Suprapubic skin (tissue), 4 donors: ENCODE data around the gene CNTROB. TPM values are rescaled to one million over a fixed set of nuclear protein-coding genes. Genes with fewer than 3 reads are reported as not detected.

ENCODE experiments used
- DNase-seq, 2 donors: peaks; one replicate each; pipeline ENCODE4 v3.0.0-alpha.2; 2019; ENCODE audit warnings: low spot score in 2 of 2
- H3K27ac ChIP-seq: fragments of 200-600 bp; sonication (generic); one replicate; pipeline ENCODE4 v1.5.1; 2019
- H3K27me3 ChIP-seq: fragments of 200-600 bp; sonication (generic); one replicate; pipeline ENCODE4 v1.5.1; 2019
- H3K36me3 ChIP-seq: fragments of 200-600 bp; sonication (generic); one replicate; pipeline ENCODE4 v1.5.1; 2019
- H3K4me1 ChIP-seq: fragments of 200-600 bp; sonication (generic); one replicate; pipeline ENCODE4 v1.5.1; 2019
- H3K4me3 ChIP-seq: fragments of 200-600 bp; sonication (generic); one replicate; pipeline ENCODE4 v1.5.1; 2019; ENCODE audit warnings: mild to moderate bottlenecking
- H3K9me3 ChIP-seq: fragments of 200-600 bp; sonication (generic); one replicate; pipeline ENCODE4 v1.5.1; 2019
- EP300 ChIP-seq: sonication (generic); formaldehyde crosslinking; IDR thresholded peaks from one replicate; pipeline ENCODE4 v1.6.1; 2017; ENCODE audit warnings: antibody characterized with exemption
- POLR2A ChIP-seq, 2 donors: fragments of 450-650 bp; IDR thresholded peaks; one replicate each; pipeline ENCODE4 v1.6.1; 2017; ENCODE audit warnings: antibody characterized with exemption in 2 of 2, mild to moderate bottlenecking in 2 of 2, moderate library complexity in 2 of 2
- POLR2AphosphoS5 ChIP-seq, 3 donors: sonication (generic); formaldehyde crosslinking; IDR thresholded peaks; one replicate each; pipeline ENCODE4 v1.6.1; 2017; ENCODE audit warnings: antibody characterized with exemption in 3 of 3
- WGBS: methylation state at CpG from one replicate; pipeline ENCODE4 v1.1.5; 2018; 5-methylcytosine and 5-hydroxymethylcytosine counted together
- total RNA-seq, 4 donors: library from RNA; depleted of rRNA; stranded (reverse); fragments of >200 nt; gene quantifications; one replicate each; pipeline ENCODE4 v1.1.0, GENCODE V29; 2016
- TF ChIP-seq, protein P1 (sequence below), 2 donors: fragments of 200-600 bp in 1 of 2; fragments of 450-650 bp in 1 of 2; sonication (generic) in 1 of 2; IDR thresholded peaks; one replicate each; pipeline ENCODE4 v1.5.1; 2016 to 2019; ENCODE audit warnings: antibody characterized with exemption in 2 of 2, mild to moderate bottlenecking in 1 of 2, moderate library complexity in 1 of 2

CNTROB gene
- total RNA-seq, 4 donors from 2014 or later, result 23.7 to 57.0 (median 30.8) TPM

DNA sequence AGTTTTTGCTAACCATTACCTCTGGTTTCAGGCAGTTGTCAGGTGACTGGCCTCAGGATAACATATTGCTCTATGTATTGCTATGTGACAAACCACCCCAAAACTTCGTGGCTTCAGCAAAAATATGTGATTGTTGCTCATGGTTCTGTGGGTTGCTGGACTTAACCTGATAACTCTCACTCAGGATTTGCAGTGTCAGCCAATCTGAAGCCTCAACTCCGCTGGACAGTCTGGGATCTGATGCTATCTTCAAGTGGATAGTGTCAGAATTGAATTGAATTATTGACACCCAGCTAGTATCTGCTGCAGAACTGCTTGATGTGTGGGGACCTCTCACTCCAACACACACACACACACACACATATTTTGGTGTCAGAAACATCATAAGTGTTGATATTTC is 35.7 kb downstream of the CNTROB start:
- H3K4me1 ChIP-seq, result peaks cover 4% of the 10 kb centered on the region
- no peak for DNase-seq
- H3K4me3 ChIP-seq, result no peak overlapping the region
- no peaks in the 10 kb centered on the region for H3K9me3 ChIP-seq
- H3K36me3 ChIP-seq, result no peaks in the 10 kb centered on the region
- no peak overlapping the region for H3K27ac ChIP-seq
- 46% methylated on average over 2 of the region's 2 CpGs for WGBS
- no peaks in the 10 kb centered on the region for H3K27me3 ChIP-seq
- no peak for TF ChIP-seq EP300
- TF ChIP-seq, protein P1, sequence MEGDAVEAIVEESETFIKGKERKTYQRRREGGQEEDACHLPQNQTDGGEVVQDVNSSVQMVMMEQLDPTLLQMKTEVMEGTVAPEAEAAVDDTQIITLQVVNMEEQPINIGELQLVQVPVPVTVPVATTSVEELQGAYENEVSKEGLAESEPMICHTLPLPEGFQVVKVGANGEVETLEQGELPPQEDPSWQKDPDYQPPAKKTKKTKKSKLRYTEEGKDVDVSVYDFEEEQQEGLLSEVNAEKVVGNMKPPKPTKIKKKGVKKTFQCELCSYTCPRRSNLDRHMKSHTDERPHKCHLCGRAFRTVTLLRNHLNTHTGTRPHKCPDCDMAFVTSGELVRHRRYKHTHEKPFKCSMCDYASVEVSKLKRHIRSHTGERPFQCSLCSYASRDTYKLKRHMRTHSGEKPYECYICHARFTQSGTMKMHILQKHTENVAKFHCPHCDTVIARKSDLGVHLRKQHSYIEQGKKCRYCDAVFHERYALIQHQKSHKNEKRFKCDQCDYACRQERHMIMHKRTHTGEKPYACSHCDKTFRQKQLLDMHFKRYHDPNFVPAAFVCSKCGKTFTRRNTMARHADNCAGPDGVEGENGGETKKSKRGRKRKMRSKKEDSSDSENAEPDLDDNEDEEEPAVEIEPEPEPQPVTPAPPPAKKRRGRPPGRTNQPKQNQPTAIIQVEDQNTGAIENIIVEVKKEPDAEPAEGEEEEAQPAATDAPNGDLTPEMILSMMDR (IDR thresholded peaks at IDR 0.05), result no peak
- TF ChIP-seq POLR2AphosphoS5 (IDR thresholded peaks at IDR 0.05), result no peak
- no peak for TF ChIP-seq POLR2A (IDR thresholded peaks at IDR 0.05)

DNA sequence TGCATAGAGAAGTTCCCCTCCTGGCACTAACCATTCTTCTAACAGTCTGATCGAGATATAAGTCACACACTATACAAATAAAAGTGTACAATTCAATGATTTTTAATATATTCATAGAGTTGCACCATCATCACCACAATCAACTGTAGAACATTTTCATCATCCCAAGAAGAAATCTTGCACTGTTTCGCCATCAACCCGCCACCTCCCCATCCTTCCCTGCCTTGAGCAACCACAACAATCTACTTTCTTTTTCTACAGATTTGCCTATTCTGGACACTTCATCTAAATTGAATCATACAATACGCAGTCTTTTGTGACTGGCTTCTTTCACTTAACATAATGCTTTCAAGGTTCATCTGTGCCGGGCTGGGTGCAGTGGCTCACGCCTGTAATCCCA is 37.4 kb downstream of the CNTROB start:
- no peak for DNase-seq
- H3K27me3 ChIP-seq, result no peaks in the 10 kb centered on the region
- WGBS, result 83% methylated on average over 6 of the region's 6 CpGs
- H3K4me1 ChIP-seq, result peaks cover 4% of the 10 kb centered on the region
- no peaks in the 10 kb centered on the region for H3K9me3 ChIP-seq
- H3K36me3 ChIP-seq, result no peaks in the 10 kb centered on the region
- H3K27ac ChIP-seq, result no peak overlapping the region
- no peak overlapping the region for H3K4me3 ChIP-seq
- TF ChIP-seq, protein P1 (IDR thresholded peaks at IDR 0.05), result no peak
- TF ChIP-seq POLR2AphosphoS5 (IDR thresholded peaks at IDR 0.05), result no peak
- TF ChIP-seq EP300, result no peak
- no peak for TF ChIP-seq POLR2A (IDR thresholded peaks at IDR 0.05)

DNA sequence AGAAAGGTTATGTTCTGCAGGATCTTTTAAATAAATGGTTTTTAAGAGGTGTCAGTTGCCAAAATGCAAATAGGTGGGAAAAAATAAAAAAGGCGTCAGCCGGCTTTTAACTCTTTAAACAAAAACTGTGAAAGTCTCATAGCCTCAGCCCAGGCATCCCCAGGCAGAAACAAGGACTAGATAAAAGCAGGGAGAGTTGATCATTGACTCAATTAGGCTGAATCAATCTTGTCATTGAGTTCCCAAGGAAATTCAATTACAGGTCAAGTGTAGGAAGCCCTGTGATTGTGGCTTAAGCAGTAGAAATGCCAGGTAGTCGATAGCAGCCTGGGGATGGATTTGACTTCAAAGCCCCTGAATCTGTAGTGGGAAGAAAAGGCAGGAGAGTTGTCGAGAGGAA is 39.6 kb downstream of the CNTROB start:
- WGBS, result 64% methylated on average over 4 of the region's 4 CpGs
- Histone ChIP-seq H3K36me3 (no peaks in the 10 kb centered on the region), H3K4me3 (no peak overlapping the region)

DNA sequence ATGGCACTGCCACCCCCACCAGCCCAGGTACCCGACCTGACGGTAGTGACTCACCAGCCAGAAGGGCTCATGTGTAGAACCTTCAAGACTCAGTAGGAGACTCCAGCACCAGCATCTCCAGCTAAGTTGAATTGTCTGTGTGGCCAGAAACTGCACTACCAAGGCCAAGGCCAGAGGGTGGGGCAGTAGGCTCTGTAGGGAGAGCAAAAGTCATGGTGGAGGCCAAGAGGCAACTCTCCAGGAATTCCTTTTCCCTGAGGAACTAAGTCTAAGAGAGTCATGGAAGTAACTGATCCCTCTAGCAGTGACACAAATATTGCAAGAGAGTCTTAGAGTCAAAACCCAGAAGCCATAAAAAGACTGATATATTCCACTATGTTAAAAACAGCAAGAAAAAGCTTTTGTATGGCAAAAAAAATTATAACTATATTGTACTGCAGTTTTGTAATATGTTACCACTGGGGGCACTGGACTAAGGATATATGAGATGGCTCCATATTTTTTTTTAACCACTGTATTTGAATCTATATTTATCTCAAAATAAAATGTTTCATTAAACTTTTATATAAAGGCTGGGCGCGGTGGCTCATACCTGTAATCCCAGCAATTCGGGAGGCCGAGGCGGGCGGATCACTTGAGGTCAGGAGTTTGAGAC is 40.3 kb downstream of the CNTROB start:
- Histone ChIP-seq H3K27me3 (no peaks in the 10 kb centered on the region), H3K9me3 (peaks cover 5% of the 10 kb centered on the region), H3K27ac (no peak overlapping the region), H3K4me1 (peaks cover 4% of the 10 kb centered on the region), H3K36me3 (no peaks in the 10 kb centered on the region), H3K4me3 (no peak overlapping the region)
- DNase-seq, result no peak
- TF ChIP-seq POLR2A (IDR thresholded peaks at IDR 0.05), result no peak
- no peak for TF ChIP-seq POLR2AphosphoS5 (IDR thresholded peaks at IDR 0.05)
- WGBS, result 92% methylated on average over 8 of the region's 8 CpGs

More for the DNA sequence above, 39.6 kb downstream of the CNTROB start:
- H3K27ac ChIP-seq, result no peak overlapping the region
- TF ChIP-seq EP300, result no peak
- no peak for TF ChIP-seq POLR2A (IDR thresholded peaks at IDR 0.05)
- TF ChIP-seq, protein P1 (IDR thresholded peaks at IDR 0.05), result no peak
- no peak for TF ChIP-seq POLR2AphosphoS5 (IDR thresholded peaks at IDR 0.05)
- H3K9me3 ChIP-seq, result peaks cover 5% of the 10 kb centered on the region
- no peak for DNase-seq
- H3K4me1 ChIP-seq, result peaks cover 4% of the 10 kb centered on the region
- no peaks in the 10 kb centered on the region for H3K27me3 ChIP-seq

DNA sequence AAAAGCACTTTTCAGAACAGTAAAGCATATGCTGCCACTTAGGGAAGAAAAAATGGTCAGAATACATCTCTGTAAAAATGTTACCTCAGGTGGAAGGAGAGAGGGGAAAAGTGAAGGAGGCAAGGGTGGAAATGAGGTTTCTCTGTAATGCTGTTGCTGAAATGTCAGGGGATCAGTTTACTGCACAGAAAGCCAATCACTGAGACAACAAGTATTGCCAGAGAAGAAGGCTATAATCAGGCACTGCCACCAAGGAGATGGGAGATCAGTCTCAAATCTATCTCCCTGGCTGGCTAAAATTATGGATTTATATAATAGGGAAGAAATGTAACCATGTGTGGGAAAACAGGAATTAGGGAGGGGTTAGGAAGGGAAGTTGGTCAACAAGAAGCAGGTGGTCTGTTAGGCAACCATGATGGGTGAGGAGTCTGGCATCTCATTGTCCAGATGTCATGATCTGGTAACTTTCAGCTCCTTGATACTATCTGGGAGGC is 42.7 kb downstream of the CNTROB start:
- H3K27me3 ChIP-seq, result no peaks in the 10 kb centered on the region
- peaks cover 4% of the 10 kb centered on the region for H3K4me1 ChIP-seq
- H3K36me3 ChIP-seq, result no peaks in the 10 kb centered on the region
- no peak overlapping the region for H3K27ac ChIP-seq
- H3K4me3 ChIP-seq, result no peak overlapping the region
- TF ChIP-seq POLR2A (IDR thresholded peaks at IDR 0.05), result no peak
- no peak for DNase-seq
- H3K9me3 ChIP-seq, result peaks cover 5% of the 10 kb centered on the region

DNA sequence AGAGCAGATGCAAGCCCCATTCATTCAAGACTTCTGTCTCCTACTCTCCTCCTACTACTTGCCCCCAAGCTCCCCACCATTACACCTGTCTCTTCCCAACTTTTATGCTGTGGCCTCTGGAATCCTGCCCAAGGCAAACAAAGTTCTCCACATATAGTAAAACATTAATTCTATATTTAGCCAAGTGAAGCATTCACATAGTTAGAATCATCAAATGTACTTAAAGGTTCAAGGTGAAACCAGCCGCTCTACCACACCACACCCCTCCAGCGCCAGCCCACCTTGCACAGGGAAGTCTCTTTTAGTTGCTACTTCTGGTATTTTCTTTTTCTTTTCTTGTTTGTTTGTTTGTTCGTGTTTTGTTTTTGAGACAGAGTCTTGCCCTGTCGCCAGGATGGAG is 45.0 kb downstream of the CNTROB start:
- Histone ChIP-seq H3K27ac (no peak overlapping the region), H3K36me3 (no peaks in the 10 kb centered on the region), H3K4me1 (peaks cover 2% of the 10 kb centered on the region), H3K4me3 (no peak overlapping the region), H3K9me3 (peaks cover 5% of the 10 kb centered on the region), H3K27me3 (no peaks in the 10 kb centered on the region)
- no peak for DNase-seq
- no peak for TF ChIP-seq POLR2A (IDR thresholded peaks at IDR 0.05)
- WGBS, result 87% methylated on average over 4 of the region's 4 CpGs

DNA sequence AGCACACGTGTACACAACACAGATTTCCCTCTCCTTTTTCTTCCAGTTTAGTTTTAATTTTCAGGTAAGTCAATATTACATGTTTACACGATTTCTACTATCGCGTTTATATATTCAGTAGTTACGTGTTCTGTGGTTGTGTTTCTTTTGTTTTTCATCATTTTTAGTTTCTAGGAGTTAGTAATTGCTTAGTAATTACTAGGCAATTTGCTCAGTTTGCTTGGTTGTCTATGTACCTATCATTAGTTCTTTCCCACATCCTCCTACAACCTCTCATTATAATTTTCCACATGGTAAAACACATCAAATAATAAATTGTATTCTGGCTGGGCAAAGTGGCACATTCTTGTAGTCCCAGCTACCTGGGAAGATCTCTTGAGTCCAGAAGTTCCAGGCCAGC is 45.8 kb downstream of the CNTROB start:
- Histone ChIP-seq H3K27me3 (no peaks in the 10 kb centered on the region), H3K4me3 (no peak overlapping the region), H3K9me3 (peaks cover 5% of the 10 kb centered on the region), H3K27ac (no peak overlapping the region), H3K36me3 (no peaks in the 10 kb centered on the region), H3K4me1 (no peaks in the 10 kb centered on the region)
- TF ChIP-seq, protein P1 (IDR thresholded peaks at IDR 0.05), result no peak
- TF ChIP-seq POLR2AphosphoS5 (IDR thresholded peaks at IDR 0.05) (no peak), POLR2A (IDR thresholded peaks at IDR 0.05) (no peak), EP300 (no peak)
- 80% methylated on average over 5 of the region's 5 CpGs for WGBS
- DNase-seq, result no peak
